ENCODE measurements around the gene CD37.
"Not testable (repeated sequence)": the region's sequence is repeated elsewhere in the genome, so short reads cannot be mapped to it uniquely, and the experiment has no call there.

The CD37 gene

DNA sequence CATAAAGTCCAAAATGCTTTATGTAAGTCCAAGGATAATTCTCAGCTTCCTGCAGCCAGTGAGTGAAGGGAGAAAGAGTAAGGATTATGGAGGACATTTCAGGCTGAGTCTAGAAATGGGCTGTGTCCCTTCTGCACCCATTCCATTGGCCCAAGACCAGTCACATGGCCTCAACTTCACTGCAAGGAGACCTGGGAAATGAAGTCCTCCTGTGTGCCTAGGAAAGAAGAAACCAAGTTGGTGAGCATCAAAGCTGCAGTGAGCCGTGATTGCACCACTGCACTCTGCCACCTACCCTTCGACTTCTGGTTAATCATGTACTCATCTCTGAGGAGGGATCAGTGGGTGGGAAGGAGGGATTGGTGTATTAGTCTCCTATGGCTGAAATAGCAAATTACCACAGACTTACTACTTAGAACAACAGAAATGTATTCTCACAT, 3.6 kb upstream of the CD37 start:
- DNase-seq = peak; percentile 35

DNA sequence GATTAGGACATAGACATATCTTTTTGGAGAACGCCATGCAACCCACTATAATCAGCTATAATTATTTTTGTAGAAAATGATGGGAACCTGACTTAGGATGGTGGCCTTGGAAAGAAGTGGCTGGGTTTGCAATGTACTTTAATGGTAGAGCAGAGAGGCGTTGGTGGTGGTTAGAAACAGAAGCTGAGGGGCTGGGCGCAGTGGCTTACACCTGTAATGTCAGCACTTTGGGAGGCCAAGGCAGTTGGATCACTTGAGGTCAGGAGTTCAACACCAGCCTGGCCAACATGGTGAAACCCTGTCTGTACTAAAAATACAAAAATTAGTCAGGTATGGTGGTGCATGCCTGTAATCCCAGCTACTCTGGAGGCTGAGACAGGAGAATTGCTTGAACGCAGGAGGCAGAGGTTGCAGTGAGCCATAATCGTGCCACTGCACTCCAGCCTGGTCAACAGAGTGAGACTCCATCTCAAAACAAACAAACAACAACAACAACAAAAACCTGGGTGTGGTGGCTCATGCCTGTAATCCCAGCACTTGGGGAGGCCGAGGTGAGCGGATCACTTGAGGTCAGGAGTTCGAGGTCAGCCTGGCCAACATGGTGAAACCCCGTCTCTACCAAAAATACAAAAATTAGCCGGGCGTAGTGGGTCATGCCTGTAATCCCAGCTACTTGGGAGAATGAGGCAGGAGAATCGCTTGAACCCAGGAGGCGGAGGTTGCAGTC, 2.4 kb upstream of the CD37 start:
- not testable (repeated sequence) for DNase-seq

GRCh38 chr19:49333418-49333805, 1.8 kb upstream of the CD37 start:
- no peak for DNase-seq

DNA sequence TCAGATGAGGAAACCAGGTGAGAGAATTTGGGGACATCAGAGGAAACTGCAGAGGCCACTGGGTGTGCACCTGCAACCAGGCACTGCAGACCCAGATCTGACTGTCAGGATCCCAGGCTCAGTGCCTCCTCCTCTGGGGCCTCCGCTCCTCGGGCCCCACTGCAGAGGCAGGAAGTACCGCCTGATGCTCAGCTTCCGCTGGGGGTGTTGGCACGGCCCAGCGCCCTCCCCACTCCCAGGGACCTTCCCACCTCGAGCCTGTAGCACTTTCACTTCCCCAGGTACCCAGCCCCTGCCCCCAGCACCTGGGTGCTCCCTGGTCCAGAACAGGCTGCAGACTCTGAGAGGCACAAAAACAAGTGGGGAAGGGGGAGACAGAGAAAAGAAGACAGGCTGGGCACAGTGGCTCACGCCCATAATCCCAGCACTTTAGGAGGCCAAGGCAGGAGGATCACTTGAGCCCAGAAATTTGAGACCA, 1.4 kb upstream of the CD37 start:
- DNase-seq = no peak

GRCh38 chr19:49335784-49336481, 727 bp downstream of the CD37 start:
- no peak for DNase-seq

DNA sequence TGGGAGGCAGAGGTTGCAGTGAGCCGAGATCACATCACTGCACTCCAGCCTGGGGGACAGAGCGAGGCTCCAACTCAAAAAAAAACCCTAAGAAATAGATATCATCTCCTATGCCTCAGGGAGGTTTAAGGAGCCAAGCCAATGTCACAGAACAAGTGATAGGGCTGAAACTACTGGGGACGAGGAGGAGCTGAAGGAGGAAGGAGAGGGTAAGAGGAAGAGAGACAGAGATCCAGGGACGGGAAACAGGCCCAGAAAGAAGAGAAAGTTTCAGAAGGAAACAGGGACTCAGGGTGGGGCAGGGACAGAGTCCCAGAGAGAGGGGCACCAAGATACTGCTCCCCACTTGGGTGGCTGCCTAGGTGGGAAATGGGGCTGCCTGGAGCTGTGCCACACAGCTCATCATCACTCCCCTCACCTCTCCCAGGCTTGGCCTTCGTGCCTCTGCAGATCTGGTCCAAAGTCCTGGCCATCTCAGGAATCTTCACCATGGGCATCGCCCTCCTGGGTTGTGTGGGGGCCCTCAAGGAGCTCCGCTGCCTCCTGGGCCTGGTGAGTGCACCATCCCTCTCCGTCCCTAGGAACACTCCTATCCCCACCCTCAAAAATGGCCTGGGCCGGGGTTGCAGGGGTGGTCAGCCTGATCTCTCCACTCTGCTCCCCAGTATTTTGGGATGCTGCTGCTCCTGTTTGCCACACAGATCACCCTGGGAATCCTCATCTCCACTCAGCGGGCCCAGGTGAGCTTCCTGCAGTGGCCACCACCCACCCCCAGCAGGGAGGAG, 1.5 kb downstream of the CD37 start:
- no peak for DNase-seq

DNA sequence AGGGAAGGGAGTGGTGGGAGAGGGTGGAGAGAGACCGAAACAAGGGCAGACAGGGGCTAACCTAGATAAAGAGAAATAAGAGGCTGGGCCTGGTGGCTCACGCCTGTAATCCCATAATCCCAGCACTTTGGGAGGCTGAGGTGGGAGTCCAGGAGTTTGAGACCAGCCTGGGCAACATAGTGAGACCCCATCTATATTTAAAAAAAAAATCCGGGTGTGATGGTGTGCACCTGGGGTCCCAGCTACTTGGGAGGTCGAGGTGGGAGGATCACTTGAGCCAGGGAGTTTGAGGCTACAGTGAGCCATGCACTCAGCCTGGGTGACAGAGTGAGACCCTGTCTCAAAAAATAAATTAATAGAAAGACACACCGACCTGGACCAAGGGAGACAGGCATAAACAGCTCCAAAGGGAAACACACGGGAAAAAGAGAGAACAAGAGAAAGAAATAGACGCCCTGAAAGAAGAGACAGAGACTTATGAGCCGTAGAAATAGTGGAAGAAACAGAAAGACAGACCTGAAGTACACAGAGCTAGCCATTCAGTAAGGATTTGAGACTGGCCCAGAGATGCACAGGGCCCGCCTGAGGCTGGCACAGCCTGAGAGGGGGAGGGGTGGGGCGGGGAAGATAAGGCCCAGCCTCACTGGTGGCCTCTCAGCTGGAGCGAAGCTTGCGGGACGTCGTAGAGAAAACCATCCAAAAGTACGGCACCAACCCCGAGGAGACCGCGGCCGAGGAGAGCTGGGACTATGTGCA, 2.2 kb downstream of the CD37 start:
- no peak for DNase-seq

GRCh38 chr19:49338023-49338677, 2.9 kb downstream of the CD37 start:
- DNase-seq = no peak

- no peak for DNase-seq
Observed at GRCh38 chr19:49338691-49339300, 3.6 kb downstream of the CD37 start.

DNA sequence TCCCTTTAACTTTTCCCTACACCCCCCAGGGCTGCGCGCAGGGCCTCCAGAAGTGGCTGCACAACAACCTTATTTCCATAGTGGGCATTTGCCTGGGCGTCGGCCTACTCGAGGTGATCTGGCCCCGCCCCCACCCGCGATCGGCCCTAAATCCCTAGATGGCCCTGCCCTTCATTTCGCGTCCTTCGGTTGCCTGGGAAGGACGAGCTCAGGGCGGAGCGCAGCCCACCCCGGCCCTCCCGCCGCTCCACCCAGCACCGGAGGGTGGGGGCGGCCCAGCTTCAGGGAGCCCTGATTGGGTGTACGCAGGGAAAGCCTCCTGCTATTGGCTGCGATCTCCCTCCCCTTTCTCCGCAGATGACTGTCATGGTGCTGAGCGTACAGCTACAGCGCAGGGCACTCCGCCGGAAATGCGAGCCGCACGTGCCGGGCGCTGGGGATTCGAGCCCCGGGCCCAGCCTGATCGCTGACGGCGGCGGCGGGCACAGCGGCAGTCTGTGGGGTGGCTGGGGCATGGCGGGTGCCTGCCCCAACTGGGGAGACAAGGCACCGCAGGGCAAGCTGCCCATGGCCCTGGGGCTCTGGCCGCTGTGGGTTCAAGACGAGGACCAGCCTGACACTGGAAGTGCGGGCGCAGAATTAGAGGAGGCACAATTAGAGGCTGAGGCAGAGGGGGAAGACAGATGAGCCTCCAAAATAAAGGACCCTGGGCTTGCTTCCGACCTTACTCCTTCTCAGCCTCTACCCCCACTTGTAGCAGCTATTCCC, 4.3 kb downstream of the CD37 start:
- DNase-seq = peak; percentile 65

GRCh38 chr19:49340069-49340864, 5.1 kb downstream of the CD37 start:
- peak; percentile 94 for DNase-seq

GRCh38 chr19:49340865-49341718, 5.9 kb downstream of the CD37 start:
- no peak for DNase-seq

- no peak for DNase-seq
Observed at GRCh38 chr19:49342291-49342721, 7.1 kb downstream of the CD37 start.

- DNase-seq = no peak
Observed at GRCh38 chr19:49343123-49343522, 7.9 kb downstream of the CD37 start.

- no peak for DNase-seq
Observed at GRCh38 chr19:49344505-49345423, 9.6 kb downstream of the CD37 start.

DNA sequence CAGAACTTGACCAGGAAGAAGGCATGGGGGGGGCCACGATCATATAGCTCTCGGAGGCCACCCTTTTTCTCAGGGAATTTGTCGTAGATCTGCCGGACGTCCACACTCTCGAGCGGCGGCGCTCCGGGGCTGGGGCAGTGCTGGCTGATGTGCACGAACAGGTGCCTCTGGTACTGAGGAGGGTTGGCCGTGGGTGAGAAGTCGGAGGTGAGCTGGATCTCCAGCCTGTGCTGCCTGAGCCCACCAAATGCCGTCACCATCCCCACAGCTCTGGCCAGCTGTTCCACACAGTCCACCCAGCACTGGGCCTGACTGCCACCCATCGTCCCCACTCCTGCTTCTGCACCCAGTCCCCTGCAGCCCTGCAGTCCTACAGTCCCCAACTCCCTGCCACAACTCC, 12.0 kb downstream of the CD37 start:
- DNase-seq = no peak

GRCh38 chr19:49347835-49348234, 12.6 kb downstream of the CD37 start:
- peak; percentile 48 for DNase-seq
